GM19372 (cell line): ENCODE data around the gene CCDC17.

Source experiments
- ATAC-seq: cut with Tn5 transposase; IDR thresholded peaks from one replicate; pipeline ENCODE4 v1.9.1; 2021; ENCODE audit warnings: mild to moderate bottlenecking, low read depth, moderate library complexity; ENCODE audit not compliant: unreplicated experiment

CCDC17 gene

GRCh38 chr1:45623972-45624371, at the start of gene CCDC17:
Gene CCDC17 (minus strand): TSS chr1:45624054. CDS start chr1:45623909, 145 bp downstream.
- no peak for ATAC-seq

- ATAC-seq: no peak
Measured at GRCh38 chr1:45669859-45670655, 46.2 kb upstream of the CCDC17 start.

- no peak for ATAC-seq
Measured at GRCh38 chr1:45669379-45669778, 45.5 kb upstream of the CCDC17 start.

GRCh38 chr1:45668526-45668925, 44.7 kb upstream of the CCDC17 start:
- no peak for ATAC-seq

- no peak for ATAC-seq
Measured at GRCh38 chr1:45667321-45668111, 43.7 kb upstream of the CCDC17 start.

GRCh38 chr1:45666836-45667235, 43.0 kb upstream of the CCDC17 start:
- no peak for ATAC-seq

GRCh38 chr1:45660336-45660735, 36.5 kb upstream of the CCDC17 start:
- no peak for ATAC-seq

- ATAC-seq: no peak
Measured at GRCh38 chr1:45659222-45659621, 35.4 kb upstream of the CCDC17 start.

- ATAC-seq: no peak
Measured at GRCh38 chr1:45658171-45658570, 34.3 kb upstream of the CCDC17 start.

GRCh38 chr1:45656573-45657226, 32.8 kb upstream of the CCDC17 start:
- no peak for ATAC-seq

- ATAC-seq: no peak
Measured at GRCh38 chr1:45654540-45655280, 30.9 kb upstream of the CCDC17 start.

GRCh38 chr1:45647248-45648021, 23.6 kb upstream of the CCDC17 start:
- no peak for ATAC-seq

- ATAC-seq: no peak
Measured at GRCh38 chr1:45644661-45645060, 20.8 kb upstream of the CCDC17 start.

GRCh38 chr1:45643978-45644377, 20.1 kb upstream of the CCDC17 start:
- no peak for ATAC-seq

GRCh38 chr1:45643321-45643720, 19.5 kb upstream of the CCDC17 start:
- no peak for ATAC-seq

- no peak for ATAC-seq
Measured at GRCh38 chr1:45640293-45640692, 16.4 kb upstream of the CCDC17 start.

- no peak for ATAC-seq
Measured at GRCh38 chr1:45635211-45635610, 11.4 kb upstream of the CCDC17 start.

- ATAC-seq: no peak
Measured at GRCh38 chr1:45630429-45630828, 6.6 kb upstream of the CCDC17 start.

GRCh38 chr1:45629035-45629434, 5.2 kb upstream of the CCDC17 start:
- no peak for ATAC-seq
